Adrenal gland (tissue), 5 donors: ENCODE measurements around the gene CMTM1.

ENCODE experiments used
- POLR2A ChIP-seq, 2 donors: fragments of 450-650 bp; IDR thresholded peaks; one replicate each; pipeline ENCODE4 v1.6.1; 2017; ENCODE audit warnings: antibody characterized with exemption in 2 of 2, mild to moderate bottlenecking in 2 of 2, moderate library complexity in 1 of 2
- TF ChIP-seq, protein P1 (sequence below), 6 experiments: fragments of 450-650 bp in 4 of 6; fragments of 200-600 bp in 2 of 6; sonication (generic) in 1 of 6; IDR thresholded peaks; 1 replicate in 5 of 6; 2 replicates in 1 of 6; pipeline versions ENCODE4 v1.5.1 to v1.8.0; 2016 to 2021; ENCODE audit warnings: antibody characterized with exemption in 6 of 6, mild to moderate bottlenecking in 2 of 6, moderate library complexity in 1 of 6
- donor health status: DM: no; HTN: no; CAD: no.

DNA sequence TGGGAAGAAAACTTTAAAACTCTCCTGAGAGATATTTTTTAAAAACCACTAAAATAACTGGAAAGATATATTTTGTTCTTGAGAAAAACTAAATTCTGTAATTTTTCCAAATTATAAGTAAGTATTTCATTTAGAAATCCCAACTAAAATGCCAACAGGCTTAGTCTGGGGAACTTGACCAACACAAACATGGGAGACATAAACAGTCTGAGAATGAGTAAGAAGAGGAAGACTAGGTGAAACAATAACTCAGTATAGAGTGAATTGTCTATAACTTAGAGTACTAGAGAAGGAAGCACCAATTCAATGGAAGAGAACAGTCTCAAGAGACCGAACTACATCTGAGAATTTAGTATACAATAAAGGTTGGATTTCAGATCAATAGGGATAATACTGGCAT is 2.9 kb downstream of the CMTM1 start:
- TF ChIP-seq POLR2A (IDR thresholded peaks at IDR 0.05), result no peak
- TF ChIP-seq, protein P1, sequence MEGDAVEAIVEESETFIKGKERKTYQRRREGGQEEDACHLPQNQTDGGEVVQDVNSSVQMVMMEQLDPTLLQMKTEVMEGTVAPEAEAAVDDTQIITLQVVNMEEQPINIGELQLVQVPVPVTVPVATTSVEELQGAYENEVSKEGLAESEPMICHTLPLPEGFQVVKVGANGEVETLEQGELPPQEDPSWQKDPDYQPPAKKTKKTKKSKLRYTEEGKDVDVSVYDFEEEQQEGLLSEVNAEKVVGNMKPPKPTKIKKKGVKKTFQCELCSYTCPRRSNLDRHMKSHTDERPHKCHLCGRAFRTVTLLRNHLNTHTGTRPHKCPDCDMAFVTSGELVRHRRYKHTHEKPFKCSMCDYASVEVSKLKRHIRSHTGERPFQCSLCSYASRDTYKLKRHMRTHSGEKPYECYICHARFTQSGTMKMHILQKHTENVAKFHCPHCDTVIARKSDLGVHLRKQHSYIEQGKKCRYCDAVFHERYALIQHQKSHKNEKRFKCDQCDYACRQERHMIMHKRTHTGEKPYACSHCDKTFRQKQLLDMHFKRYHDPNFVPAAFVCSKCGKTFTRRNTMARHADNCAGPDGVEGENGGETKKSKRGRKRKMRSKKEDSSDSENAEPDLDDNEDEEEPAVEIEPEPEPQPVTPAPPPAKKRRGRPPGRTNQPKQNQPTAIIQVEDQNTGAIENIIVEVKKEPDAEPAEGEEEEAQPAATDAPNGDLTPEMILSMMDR (IDR thresholded peaks at IDR 0.05), result no peak
